Activated naive CD4-positive, alpha-beta T cell treated with anti-CD3 and anti-CD28 coated beads for 36 hours (primary cell): ENCODE results near the gene MLLT6. TPM values are rescaled to one million over a fixed set of nuclear protein-coding genes. Genes with fewer than 3 reads are reported as not detected.
A peak's percentile ranks its signal among the peaks of the same experiment; 100 is the strongest.

ENCODE experiments used
- CTCF ChIA-PET: fragments of 350-600 bp; sonication (Branson Sonifier 250); formaldehyde crosslinking; loops from one replicate; lab custom pipeline; 2021; ENCODE audit warnings: antibody characterized with exemption; lab: Charles Lee
- DNase-seq: peaks from one replicate; pipeline ENCODE4 v3.0.0-alpha.2; 2020
- H3K27ac Mint-ChIP-seq: one replicate; pipeline ENCODE4 v1.8.0; 2021; ENCODE audit warnings: mild to moderate bottlenecking, mixed read lengths
- H3K27me3 Mint-ChIP-seq: one replicate; pipeline ENCODE4 v1.8.0; 2021; ENCODE audit warnings: low read depth, mixed read lengths
- H3K36me3 Mint-ChIP-seq: one replicate; pipeline ENCODE4 v1.8.0; 2021; ENCODE audit warnings: low read depth, mixed read lengths
- H3K4me1 Mint-ChIP-seq: one replicate; pipeline ENCODE4 v1.8.0; 2021; ENCODE audit warnings: low read depth, mixed read lengths
- H3K4me3 Mint-ChIP-seq: one replicate; pipeline ENCODE4 v1.8.0; 2021; ENCODE audit warnings: mild to moderate bottlenecking, moderate library complexity, mixed read lengths
- H3K9me3 Mint-ChIP-seq: one replicate; pipeline ENCODE4 v1.8.0; 2021; ENCODE audit warnings: mixed read lengths
- intact Hi-C: fragments of 100-400 bp; cut with micrococcal nuclease; formaldehyde crosslinking; loops from one replicate; pipeline ENCODE4 v1.15.1; 2023
- total RNA-seq, 2 experiments: library from RNA; stranded (reverse); gene quantifications; one replicate each; pipeline ENCODE4 v1.2.3, GENCODE V29; 2021

Gene MLLT6
- total RNA-seq, 2 experiments from 2014 or later: 170 to 177 TPM

DNA sequence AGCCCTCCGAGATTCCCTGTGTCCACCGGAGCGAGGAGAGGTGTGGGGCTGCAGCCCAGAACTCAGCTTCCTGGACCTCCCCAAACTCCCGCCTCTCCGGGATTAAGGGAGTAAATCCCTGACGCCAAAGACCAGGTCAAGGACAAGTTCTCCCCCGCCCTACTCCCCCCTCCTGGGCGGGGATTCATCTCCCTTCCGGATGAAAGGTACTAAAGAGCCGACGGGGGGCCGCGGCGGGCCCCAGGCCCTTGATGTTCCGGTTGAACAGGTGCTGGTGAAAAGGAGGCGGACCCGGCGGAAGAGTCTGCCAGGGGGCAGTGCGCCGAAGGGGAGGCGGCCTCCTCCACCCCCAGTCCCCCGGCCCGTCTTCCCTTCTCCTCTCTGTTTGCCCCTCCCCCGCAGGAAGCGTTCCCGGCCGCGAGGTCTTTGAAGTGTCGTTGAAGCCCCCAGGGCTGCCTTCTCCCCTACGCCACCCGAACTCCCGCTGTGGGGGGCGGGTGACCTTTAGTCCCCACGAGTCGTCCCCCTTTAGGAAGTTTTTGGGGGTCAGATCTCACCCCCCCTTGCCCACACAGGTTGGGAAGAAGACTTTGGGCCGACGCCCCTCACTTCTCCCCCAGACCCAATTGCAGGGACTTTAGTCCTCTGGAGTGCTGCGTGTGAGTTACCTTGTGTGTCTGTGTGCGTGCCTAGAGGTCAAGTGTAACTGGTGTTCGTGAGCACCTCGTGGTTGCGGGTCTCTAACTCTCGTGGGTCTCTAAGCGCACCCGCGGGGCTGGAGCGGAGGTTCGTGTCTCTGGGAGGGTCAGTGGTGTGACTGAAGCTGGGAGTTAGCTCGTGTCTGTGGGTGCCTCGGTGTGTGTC, 1.1 kb upstream of the MLLT6 start:
- Mint-ChIP-seq H3K4me3 (peak overlapping the region; percentile 100), H3K9me3 (no peaks in the 10 kb centered on the region), H3K36me3 (peaks cover 27% of the 10 kb centered on the region), H3K4me1 (peaks cover 44% of the 10 kb centered on the region), H3K27me3 (no peaks in the 10 kb centered on the region), H3K27ac (peak overlapping the region; percentile 100)
- CTCF ChIA-PET: interaction anchor here (1.1 to 1.7 kb wide), 3 partner anchors 24 to 31 kb away, joined by 5 to 7 read pairs (median 5); no protein-coding TSS in a partner anchor
- peak; percentile 92 for DNase-seq
- intact Hi-C loops: loop anchor here (5.0 kb wide), 1 partner anchor 1068 kb away; no protein-coding TSS in a partner anchor

DNA sequence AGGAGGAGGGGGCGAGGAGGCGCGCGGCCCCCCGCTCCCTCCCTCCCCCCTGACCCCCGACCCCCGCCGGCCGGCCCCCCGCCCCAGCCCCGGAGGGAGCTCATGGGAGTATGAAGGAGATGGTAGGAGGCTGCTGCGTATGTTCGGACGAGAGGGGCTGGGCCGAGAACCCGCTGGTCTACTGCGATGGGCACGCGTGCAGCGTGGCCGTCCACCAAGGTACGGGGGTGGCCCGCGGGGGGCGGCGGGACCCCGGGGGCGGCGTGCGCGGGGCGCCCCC, 390 bp downstream of the MLLT6 start:
- no peak for DNase-seq
- Mint-ChIP-seq H3K9me3 (no peaks in the 10 kb centered on the region), H3K4me1 (peaks cover 43% of the 10 kb centered on the region), H3K27ac (peak overlapping the region; percentile 79), H3K36me3 (peaks cover 34% of the 10 kb centered on the region), H3K4me3 (peak overlapping the region; percentile 100), H3K27me3 (no peaks in the 10 kb centered on the region)
- CTCF ChIA-PET: interaction anchor here (1.0 to 1.7 kb wide), 4 partner anchors 8 to 30 kb away, joined by 3 to 5 read pairs (median 4); no protein-coding TSS in a partner anchor
- intact Hi-C loops: no loop called here

DNA sequence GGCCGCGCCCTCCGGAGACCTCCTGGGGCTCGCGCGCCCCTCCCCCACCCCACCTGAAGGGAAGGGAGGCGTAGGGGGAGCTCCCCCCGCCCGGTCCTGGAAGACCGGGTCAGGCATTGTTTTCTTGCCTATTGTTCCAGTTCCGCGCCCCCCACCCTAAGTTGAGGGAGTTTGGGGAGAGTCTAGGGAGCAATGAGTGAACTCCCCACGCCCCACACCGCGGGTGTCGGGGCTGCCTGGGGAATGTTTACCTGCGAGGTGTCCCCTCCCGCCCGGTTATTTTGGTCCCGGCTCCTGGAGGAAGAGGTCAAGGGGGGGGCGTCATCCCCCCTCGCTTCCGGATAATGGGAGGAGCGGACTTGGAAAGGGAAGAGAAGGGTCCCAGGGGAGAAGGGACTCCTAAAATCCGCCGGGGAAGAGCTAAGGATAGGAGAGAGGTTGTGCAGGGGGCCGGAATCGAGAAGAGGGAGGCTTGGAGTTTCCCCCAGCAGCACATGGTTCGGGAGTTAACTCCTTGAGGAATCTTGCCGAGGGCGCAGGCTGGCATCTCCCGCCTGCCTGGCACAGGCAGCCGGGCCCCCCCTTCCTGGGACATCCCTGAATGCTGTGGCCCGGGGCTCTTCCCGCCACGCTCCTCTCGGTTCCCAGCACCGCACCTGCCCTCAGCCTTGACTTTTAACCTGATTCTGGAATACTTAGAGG, 881 bp downstream of the MLLT6 start:
- no peaks in the 10 kb centered on the region for H3K9me3 Mint-ChIP-seq
- H3K27ac Mint-ChIP-seq: peak overlapping the region; percentile 96
- H3K4me1 Mint-ChIP-seq: peaks cover 44% of the 10 kb centered on the region
- no peaks in the 10 kb centered on the region for H3K27me3 Mint-ChIP-seq
- H3K4me3 Mint-ChIP-seq: peak overlapping the region; percentile 100
- CTCF ChIA-PET: interaction anchor here (1.0 to 1.7 kb wide), 7 partner anchors 9 to 31 kb away, joined by 3 to 9 read pairs (median 3); no protein-coding TSS in a partner anchor
- DNase-seq: peak; percentile 39
- intact Hi-C loops: loop anchor here (1.0 kb wide), 2 partner anchors 9 to 21 kb away; no protein-coding TSS in a partner anchor
- peaks cover 37% of the 10 kb centered on the region for H3K36me3 Mint-ChIP-seq

DNA sequence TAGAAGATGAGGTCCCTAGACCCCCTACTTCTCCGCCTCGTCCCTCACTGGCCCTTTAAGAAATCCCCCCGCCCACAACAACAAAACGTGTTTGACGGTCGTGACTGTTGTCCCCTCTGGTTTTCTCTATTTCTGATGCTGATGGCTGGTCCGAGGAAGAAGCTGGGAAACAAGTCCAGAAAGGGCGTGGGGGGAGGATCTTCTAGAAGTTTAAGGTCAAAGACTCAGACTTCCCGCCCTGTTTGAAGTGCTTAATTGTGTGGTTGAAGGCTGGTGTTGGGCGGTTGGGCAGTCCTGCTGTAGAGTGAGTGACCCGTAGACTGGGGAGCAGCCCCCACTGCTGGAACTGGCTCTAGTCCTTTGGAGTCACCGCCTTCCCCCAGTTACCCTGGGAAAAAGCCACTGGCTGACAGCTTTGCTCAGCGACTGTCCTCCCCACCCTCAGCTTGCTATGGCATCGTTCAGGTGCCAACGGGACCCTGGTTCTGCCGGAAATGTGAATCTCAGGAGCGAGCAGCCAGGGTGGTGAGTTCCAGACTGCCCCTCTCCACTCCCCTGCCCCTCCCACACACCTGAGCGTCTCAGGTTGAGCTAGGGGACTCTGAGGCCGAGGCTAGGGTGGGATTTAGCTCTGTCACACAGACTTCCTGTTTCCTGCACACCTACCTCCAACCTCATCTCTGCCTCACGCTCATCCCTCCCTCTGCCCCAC, 1.6 kb downstream of the MLLT6 start:
- H3K36me3 Mint-ChIP-seq: peaks cover 40% of the 10 kb centered on the region
- DNase-seq: peak; percentile 46
- no peaks in the 10 kb centered on the region for H3K9me3 Mint-ChIP-seq
- intact Hi-C loops: loop anchor here (1.0 kb wide), 2 partner anchors 9 to 21 kb away; no protein-coding TSS in a partner anchor
- H3K27ac Mint-ChIP-seq: peak overlapping the region; percentile 96
- H3K4me1 Mint-ChIP-seq: peaks cover 44% of the 10 kb centered on the region
- H3K27me3 Mint-ChIP-seq: no peaks in the 10 kb centered on the region
- H3K4me3 Mint-ChIP-seq: peak overlapping the region; percentile 100
- CTCF ChIA-PET: interaction anchor here (0.7 to 1.6 kb wide), 5 partner anchors 12 to 31 kb away, joined by 3 to 9 read pairs (median 4); no protein-coding TSS in a partner anchor

DNA sequence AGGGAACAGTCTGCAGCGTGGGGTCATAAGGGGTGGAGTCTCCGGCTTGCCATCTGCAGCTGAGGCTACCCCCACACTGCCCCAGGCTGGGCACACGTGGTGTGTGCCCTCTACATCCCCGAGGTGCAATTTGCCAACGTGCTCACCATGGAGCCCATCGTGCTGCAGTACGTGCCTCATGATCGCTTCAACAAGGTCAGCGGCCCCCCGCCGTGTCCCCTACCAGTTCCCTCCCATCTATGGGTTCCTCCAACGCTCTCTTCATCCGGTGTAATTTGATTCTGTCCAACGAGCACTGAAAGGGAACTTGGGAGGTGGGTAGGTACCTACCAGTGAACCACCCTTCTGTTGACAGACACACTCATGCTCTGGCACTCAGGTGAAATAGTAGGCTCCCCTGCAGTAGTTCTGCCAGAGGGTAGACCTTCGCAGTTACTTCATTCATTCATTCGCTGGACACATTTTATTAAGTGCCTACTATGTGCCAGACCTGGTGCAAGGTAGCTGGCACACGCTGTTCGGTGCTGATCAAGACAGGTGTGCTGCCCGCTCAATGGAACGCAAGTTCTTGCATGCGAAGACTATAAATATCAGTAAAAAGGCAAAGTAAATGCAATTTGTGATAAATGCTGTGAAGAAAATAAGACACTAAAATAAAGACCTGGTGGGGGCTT, 2.7 kb downstream of the MLLT6 start:
- H3K27me3 Mint-ChIP-seq: no peaks in the 10 kb centered on the region
- peak overlapping the region; percentile 100 for H3K4me3 Mint-ChIP-seq
- CTCF ChIA-PET: interaction anchor here (1.4 to 2.2 kb wide), 3 partner anchors 13 to 28 kb away, joined by 4 to 9 read pairs (median 9); no protein-coding TSS in a partner anchor
- H3K4me1 Mint-ChIP-seq: peaks cover 46% of the 10 kb centered on the region
- peaks cover 38% of the 10 kb centered on the region for H3K36me3 Mint-ChIP-seq
- peak overlapping the region; percentile 96 for H3K27ac Mint-ChIP-seq
- intact Hi-C loops: no loop called here
- no peak for DNase-seq
- H3K9me3 Mint-ChIP-seq: no peaks in the 10 kb centered on the region

DNA sequence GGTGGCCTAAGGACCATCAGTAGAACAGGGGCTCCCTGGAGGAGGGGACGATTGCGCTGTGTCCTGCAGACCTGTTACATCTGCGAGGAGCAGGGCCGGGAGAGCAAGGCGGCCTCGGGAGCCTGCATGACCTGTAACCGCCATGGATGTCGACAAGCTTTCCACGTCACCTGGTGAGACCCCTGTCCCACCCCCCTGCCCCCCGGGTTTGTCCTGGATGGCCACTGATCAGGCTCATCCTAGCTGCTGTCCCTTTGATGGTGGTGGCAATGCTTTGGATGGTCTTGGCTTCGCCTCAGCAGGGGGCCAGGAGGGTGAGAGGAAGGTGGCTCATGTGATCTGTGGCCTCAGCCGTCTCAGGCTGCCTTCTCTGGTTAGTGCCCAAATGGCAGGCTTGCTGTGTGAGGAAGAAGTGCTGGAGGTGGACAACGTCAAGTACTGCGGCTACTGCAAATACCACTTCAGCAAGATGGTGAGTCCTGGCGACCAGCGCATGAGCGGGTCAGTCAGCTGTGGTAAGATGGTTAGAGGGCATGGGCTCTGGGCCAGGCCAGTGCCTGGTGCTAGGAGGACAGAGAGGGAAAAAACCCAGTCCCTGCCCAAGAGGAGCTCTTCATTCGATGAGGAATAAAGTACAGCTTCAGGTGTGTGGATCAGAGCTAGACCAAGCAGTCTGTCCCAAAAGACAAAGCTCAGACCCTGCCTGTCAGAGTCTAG, 4.2 kb downstream of the MLLT6 start:
- peaks cover 41% of the 10 kb centered on the region for H3K36me3 Mint-ChIP-seq
- H3K9me3 Mint-ChIP-seq: no peaks in the 10 kb centered on the region
- H3K27ac Mint-ChIP-seq: peak overlapping the region; percentile 50
- H3K27me3 Mint-ChIP-seq: no peaks in the 10 kb centered on the region
- intact Hi-C loops: no loop called here
- DNase-seq: no peak
- H3K4me1 Mint-ChIP-seq: peaks cover 52% of the 10 kb centered on the region
- CTCF ChIA-PET: interaction anchor here (1.4 to 3.0 kb wide), 4 partner anchors 14 to 33 kb away, joined by 4 to 12 read pairs (median 10); no protein-coding TSS in a partner anchor
- no peak overlapping the region for H3K4me3 Mint-ChIP-seq

DNA sequence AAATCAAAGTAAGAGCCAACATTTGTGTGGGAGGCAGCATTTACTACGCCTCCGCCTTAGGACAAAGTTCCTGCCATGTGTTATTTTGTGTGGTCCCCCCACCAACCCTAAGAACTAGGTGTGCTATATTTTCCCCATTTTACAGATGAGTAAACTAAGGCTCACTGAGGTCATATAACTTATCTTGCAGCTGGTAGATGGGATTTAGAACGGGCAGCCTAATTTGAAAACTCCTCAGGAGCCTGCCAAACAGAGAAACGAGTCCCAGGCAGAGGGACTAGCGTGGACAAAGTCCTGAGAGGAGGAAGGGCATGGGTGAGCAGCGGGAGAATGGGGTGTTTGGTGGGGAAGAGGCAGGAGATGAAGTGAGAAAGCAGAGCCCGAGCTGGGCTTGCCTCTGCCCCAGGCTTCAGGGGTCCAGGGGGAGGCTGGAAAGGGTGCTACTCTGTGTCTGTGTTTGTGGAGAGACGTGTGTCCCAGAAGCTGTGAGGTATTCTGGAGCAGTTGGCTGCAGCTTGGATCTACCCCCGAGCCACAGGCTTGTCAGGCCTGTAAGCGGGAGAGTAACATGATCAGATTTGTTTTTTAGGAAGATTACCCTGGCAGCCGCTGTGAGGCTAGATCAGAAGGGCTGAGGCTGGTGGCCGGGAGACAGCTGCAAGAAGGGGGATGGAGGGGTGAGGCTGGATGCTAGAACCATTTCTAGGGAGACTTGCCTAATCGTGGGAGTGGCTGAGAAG, 5.0 kb downstream of the MLLT6 start:
- DNase-seq: no peak
- H3K9me3 Mint-ChIP-seq: no peaks in the 10 kb centered on the region
- intact Hi-C loops: no loop called here
- H3K36me3 Mint-ChIP-seq: peaks cover 42% of the 10 kb centered on the region
- peaks cover 59% of the 10 kb centered on the region for H3K4me1 Mint-ChIP-seq
- H3K27me3 Mint-ChIP-seq: no peaks in the 10 kb centered on the region
- CTCF ChIA-PET: interaction anchor here (1.2 to 3.0 kb wide), 5 partner anchors 18 to 36 kb away, joined by 3 to 12 read pairs (median 9); partner anchors contain the start of gene EPOP
- no peak overlapping the region for H3K4me3 Mint-ChIP-seq
- peak overlapping the region; percentile 50 for H3K27ac Mint-ChIP-seq

DNA sequence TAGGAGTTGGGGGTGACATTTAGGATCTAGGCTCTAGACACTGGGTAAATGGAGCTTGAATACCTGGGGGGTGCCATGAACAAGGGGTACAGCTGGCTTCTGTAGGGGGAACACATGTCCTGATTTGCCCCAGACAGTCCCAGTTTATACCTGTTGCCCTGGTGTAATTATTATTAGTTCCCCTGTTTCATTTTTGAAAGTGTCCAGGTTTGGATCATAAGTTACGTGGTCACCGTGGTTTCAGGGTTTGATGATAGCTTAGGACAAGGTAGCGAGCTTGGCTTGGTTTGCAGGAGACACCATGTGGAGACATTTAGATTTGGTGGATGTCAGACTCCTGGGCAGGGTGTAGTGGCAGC, 5.5 kb downstream of the MLLT6 start:
- CTCF ChIA-PET: interaction anchor here (0.5 to 3.0 kb wide), 5 partner anchors 17 to 395 kb away, joined by 3 to 12 read pairs (median 4); partner anchors contain the start of gene EPOP
- no peak for DNase-seq
- Mint-ChIP-seq H3K36me3 (peaks cover 47% of the 10 kb centered on the region), H3K4me1 (peaks cover 64% of the 10 kb centered on the region), H3K27ac (peak overlapping the region; percentile 50), H3K27me3 (no peaks in the 10 kb centered on the region), H3K9me3 (no peaks in the 10 kb centered on the region), H3K4me3 (no peak overlapping the region)
- intact Hi-C loops: no loop called here

DNA sequence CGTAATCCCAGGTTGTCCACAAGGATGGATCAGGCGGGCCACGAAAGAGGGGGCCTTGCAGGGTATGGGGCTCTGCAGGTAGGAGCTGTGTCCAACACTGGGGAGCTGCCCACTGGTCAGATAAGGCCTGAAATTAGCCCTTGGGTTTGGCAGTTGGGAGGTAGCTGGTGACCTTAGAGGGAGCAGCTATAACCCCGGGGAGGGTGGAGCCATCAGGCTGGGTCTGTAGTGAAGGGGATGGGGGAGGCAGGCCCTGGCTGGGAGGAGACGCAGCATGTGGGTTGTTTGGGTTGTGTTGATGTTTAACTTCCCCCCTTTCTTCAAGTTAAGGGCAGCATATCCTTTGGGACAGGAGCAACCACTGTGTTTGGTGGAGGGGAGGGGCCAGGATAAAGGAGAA, 5.9 kb downstream of the MLLT6 start:
- intact Hi-C loops: no loop called here
- Mint-ChIP-seq H3K27me3 (no peaks in the 10 kb centered on the region), H3K4me1 (peaks cover 68% of the 10 kb centered on the region), H3K36me3 (peaks cover 49% of the 10 kb centered on the region), H3K9me3 (no peaks in the 10 kb centered on the region), H3K4me3 (no peak overlapping the region), H3K27ac (peak overlapping the region; percentile 19)
- no peak for DNase-seq
- CTCF ChIA-PET: interaction anchor here (0.5 to 3.0 kb wide), 5 partner anchors 17 to 396 kb away, joined by 3 to 12 read pairs (median 4); partner anchors contain the start of gene EPOP

DNA sequence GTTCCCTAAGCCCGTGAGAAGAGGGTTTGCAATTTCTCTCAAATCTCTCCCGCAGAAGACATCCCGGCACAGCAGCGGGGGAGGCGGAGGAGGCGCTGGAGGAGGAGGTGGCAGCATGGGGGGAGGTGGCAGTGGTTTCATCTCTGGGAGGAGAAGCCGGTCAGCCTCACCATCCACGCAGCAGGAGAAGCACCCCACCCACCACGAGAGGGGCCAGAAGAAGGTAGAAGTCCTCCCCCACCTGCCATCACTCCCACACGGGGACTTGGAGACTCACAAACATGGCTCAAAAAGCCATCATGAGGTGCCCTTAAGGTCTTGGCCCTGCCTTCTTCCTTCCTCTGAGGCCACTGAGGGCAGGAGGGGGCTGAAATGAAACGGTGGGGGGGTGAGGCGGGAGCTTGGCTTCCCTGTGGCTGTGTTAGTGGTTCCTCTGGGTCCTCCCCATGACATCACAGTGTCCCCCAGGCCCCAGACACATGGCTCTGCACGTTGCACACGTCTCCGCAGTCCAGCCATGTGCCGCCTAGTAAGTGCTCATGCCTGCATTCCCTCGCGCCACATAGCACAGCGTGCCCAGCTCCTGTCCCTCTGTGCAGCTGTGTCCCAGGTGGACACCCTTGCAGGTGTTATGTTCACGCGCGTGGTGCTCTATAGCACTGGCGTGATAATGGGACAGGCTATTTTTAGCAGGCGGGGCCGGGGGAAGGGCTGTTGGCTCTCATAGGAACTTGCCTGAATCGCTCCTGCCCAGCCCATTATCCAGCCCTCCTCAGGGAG, 6.9 kb downstream of the MLLT6 start:
- CTCF ChIA-PET: no interaction called here
- Mint-ChIP-seq H3K4me1 (peaks cover 67% of the 10 kb centered on the region), H3K4me3 (no peak overlapping the region), H3K36me3 (peaks cover 44% of the 10 kb centered on the region), H3K27me3 (no peaks in the 10 kb centered on the region), H3K27ac (no peak overlapping the region), H3K9me3 (no peaks in the 10 kb centered on the region)
- intact Hi-C loops: no loop called here
- no peak for DNase-seq
